GM21529 (cell line): ENCODE measurements around the gene CRELD1.

ENCODE experiments used
- ATAC-seq: cut with Tn5 transposase; IDR thresholded peaks from one replicate; pipeline ENCODE4 v1.9.1; 2021; ENCODE audit not compliant: unreplicated experiment

CRELD1 gene

GRCh38 chr3:9903238-9903624 lies 30.4 kb upstream of the CRELD1 start:
- ATAC-seq = no peak

GRCh38 chr3:9903904-9904303 lies 29.7 kb upstream of the CRELD1 start:
- no peak for ATAC-seq

GRCh38 chr3:9906480-9906879 lies 27.2 kb upstream of the CRELD1 start:
- no peak for ATAC-seq

GRCh38 chr3:9908286-9908685 lies 25.3 kb upstream of the CRELD1 start:
- ATAC-seq = no peak

GRCh38 chr3:9909221-9910013 lies 24.2 kb upstream of the CRELD1 start:
- ATAC-seq = no peak

GRCh38 chr3:9911863-9912262 lies 21.8 kb upstream of the CRELD1 start:
- ATAC-seq = no peak

GRCh38 chr3:9912294-9912935 lies 21.2 kb upstream of the CRELD1 start:
- ATAC-seq = no peak

GRCh38 chr3:9913601-9914000 lies 20.0 kb upstream of the CRELD1 start:
- ATAC-seq = no peak

GRCh38 chr3:9914011-9914410 lies 19.6 kb upstream of the CRELD1 start:
- ATAC-seq = no peak

- peak; percentile 20 for ATAC-seq
Measured at GRCh38 chr3:9914559-9915253, 18.9 kb upstream of the CRELD1 start.

- peak; percentile 44 for ATAC-seq
Measured at GRCh38 chr3:9915254-9916141, 18.1 kb upstream of the CRELD1 start.

- ATAC-seq = no peak
Measured at GRCh38 chr3:9916346-9916733, 17.3 kb upstream of the CRELD1 start.

GRCh38 chr3:9916734-9917680 lies 16.6 kb upstream of the CRELD1 start, which contains the start of gene IL17RC:
TSS of gene IL17RC (plus strand) at chr3:9917098. CDS start at chr3:9917316, 218 bp downstream.
- no peak for ATAC-seq

- no peak for ATAC-seq
Measured at GRCh38 chr3:9917820-9918219, 15.8 kb upstream of the CRELD1 start.

GRCh38 chr3:9918261-9919038 lies 15.2 kb upstream of the CRELD1 start:
- ATAC-seq = no peak

GRCh38 chr3:9928158-9928557 lies 5.5 kb upstream of the CRELD1 start:
- ATAC-seq = no peak

- no peak for ATAC-seq
Measured at GRCh38 chr3:9930804-9931418, 2.7 kb upstream of the CRELD1 start.

GRCh38 chr3:9932535-9932842 lies 1.1 kb upstream of the CRELD1 start:
- no peak for ATAC-seq
